HepG2 (cell line): Measurements from ENCODE around the gene PTPRH. TPM values are rescaled to one million over a fixed set of nuclear protein-coding genes. Genes with fewer than 3 reads are reported as not detected.

Experiments
- ARNTL ChIP-seq: sonication (generic); formaldehyde crosslinking; IDR thresholded peaks from 2 replicates; pipeline ENCODE4 v1.4.0; 2020; ENCODE audit warnings: mild to moderate bottlenecking, missing genetic modification reagents
- CTCF ChIP-seq: sonication (generic); formaldehyde crosslinking; IDR thresholded peaks from 2 replicates; pipeline ENCODE4 v1.5.0; 2020; ENCODE audit warnings: mild to moderate bottlenecking, missing genetic modification reagents, moderate library complexity
- DBP ChIP-seq: sonication (generic); formaldehyde crosslinking; IDR thresholded peaks from 2 replicates; pipeline ENCODE4 v1.4.0; 2020; ENCODE audit warnings: missing genetic modification reagents; ENCODE audit errors: not compliant biosample characterization
- DRAP1 ChIP-seq: IDR thresholded peaks from 2 replicates; pipeline ENCODE4 v1.6.1; 2016; ENCODE audit warnings: missing genetic modification reagents, missing compliant biosample characterization
- MATR3 ChIP-seq: sonication (generic); formaldehyde crosslinking; IDR thresholded peaks from 2 replicates; pipeline ENCODE4 v1.4.0; 2020; ENCODE audit warnings: missing genetic modification reagents
- MIER3 ChIP-seq: IDR thresholded peaks from 2 replicates; pipeline ENCODE4 v1.6.1; 2016; ENCODE audit warnings: missing compliant biosample characterization, borderline replicate concordance
- NPAS2 ChIP-seq: sonication (generic); formaldehyde crosslinking; IDR thresholded peaks from 2 replicates; pipeline ENCODE4 v1.8.0; 2022; ENCODE audit warnings: mild to moderate bottlenecking, missing genetic modification reagents, borderline replicate concordance
- PBX2 ChIP-seq: IDR thresholded peaks from 2 replicates; pipeline ENCODE4 v1.6.1; 2016; ENCODE audit warnings: control low read depth
- RBFOX2 ChIP-seq: fragments of 200-400 bp; formaldehyde crosslinking; IDR thresholded peaks from 2 replicates; pipeline ENCODE4 v1.6.1; 2017; ENCODE audit warnings: low read depth, mild to moderate bottlenecking, low read length
- RORA ChIP-seq: sonication (generic); formaldehyde crosslinking; IDR thresholded peaks from 2 replicates; pipeline ENCODE4 v1.5.0; 2020; ENCODE audit warnings: mild to moderate bottlenecking, missing genetic modification reagents, moderate library complexity
- SALL2 ChIP-seq: sonication (generic); formaldehyde crosslinking; IDR thresholded peaks from 2 replicates; pipeline ENCODE4 v1.8.1; 2023; ENCODE audit warnings: mild to moderate bottlenecking, missing genetic modification reagents, inconsistent platforms
- STAT6 ChIP-seq: sonication (generic); formaldehyde crosslinking; IDR thresholded peaks from 2 replicates; pipeline ENCODE4 v1.4.0; 2020; ENCODE audit warnings: missing genetic modification reagents, mild to moderate bottlenecking, borderline replicate concordance
- SYNCRIP ChIP-seq: fragments of 200-400 bp; formaldehyde crosslinking; IDR thresholded peaks from 2 replicates; pipeline ENCODE4 v1.6.1; 2018; ENCODE audit warnings: mild to moderate bottlenecking, low read depth, low read length; ENCODE audit not compliant: insufficient read depth
- THAP7 ChIP-seq: sonication (generic); formaldehyde crosslinking; IDR thresholded peaks from 2 replicates; pipeline ENCODE4 v1.8.1; 2023; ENCODE audit warnings: mild to moderate bottlenecking, missing genetic modification reagents
- ZBTB2 ChIP-seq: sonication (generic); formaldehyde crosslinking; IDR thresholded peaks from 2 replicates; pipeline ENCODE4 v1.8.0; 2022; ENCODE audit warnings: low read depth, missing genetic modification reagents
- ZC3H13 ChIP-seq: sonication (generic); formaldehyde crosslinking; IDR thresholded peaks from 2 replicates; pipeline ENCODE4 v1.8.1; 2023; ENCODE audit warnings: mild to moderate bottlenecking, missing genetic modification reagents, moderate library complexity
- ZFP36L2 ChIP-seq: sonication (generic); formaldehyde crosslinking; IDR thresholded peaks from 2 replicates; pipeline ENCODE4 v1.4.0; 2020; ENCODE audit warnings: missing genetic modification reagents
- ZNF34 ChIP-seq: sonication (generic); formaldehyde crosslinking; IDR thresholded peaks from 2 replicates; pipeline ENCODE4 v1.4.0; 2020; ENCODE audit warnings: mild to moderate bottlenecking, missing genetic modification reagents, borderline replicate concordance
- ZSCAN21 ChIP-seq: sonication (generic); formaldehyde crosslinking; IDR thresholded peaks from 2 replicates; pipeline ENCODE4 v1.8.0; 2022; ENCODE audit warnings: mild to moderate bottlenecking, missing genetic modification reagents, moderate library complexity, borderline replicate concordance
- polyA plus RNA-seq, 8 experiments: library from polyadenylated mRNA; depleted of rRNA in 3 of 8; stranded (reverse) in 7 of 8; unstranded in 1 of 8; fragments of >200 nt; fragmentation: Illumina TruSeq in 4 of 8; extraction: Trizol in 4 of 8; gene quantifications; 2 replicates each; pipeline versions ENCODE4 v1.2.1 to v1.2.3, GENCODE V29; 2011 to 2016; ENCODE audit warnings: low read depth in 4 of 8, missing spikeins in 1 of 8, mixed read lengths in 1 of 8; ENCODE audit not compliant: insufficient read depth in 1 of 8
- total RNA-seq, 5 experiments: library from RNA; depleted of rRNA; stranded (reverse); fragments of >200 nt; fragmentation: Illumina TruSeq; extraction: Trizol; gene quantifications; 2 replicates each; pipeline ENCODE4 v1.2.3, GENCODE V29; 2016; ENCODE audit warnings: low read depth in 1 of 5

Gene PTPRH
- total and polyA plus RNA-seq, 2 of the 13 experiments (the other 11 are each of a cell fraction or from before 2014, with no cell fraction given): 14.7 to 125 TPM

- TF ChIP-seq DBP (no peak), THAP7 (CRISPR knock-in tag) (no peak), CTCF (no peak), ZSCAN21 (peak; percentile 41; the same call in 1 of the 2 replicates), RBFOX2 (peak; percentile 51), PBX2 (no peak), NPAS2 (CRISPR knock-in tag) (no peak), ZFP36L2 (CRISPR knock-in tag) (no peak), ZNF34 (CRISPR knock-in tag) (no peak), SYNCRIP (no peak), SALL2 (CRISPR knock-in tag) (no peak), ZBTB2 (CRISPR knock-in tag) (no peak), ZC3H13 (peak; percentile 66; the same call in 1 of the 2 replicates), DRAP1 (CRISPR knock-in tag) (no peak), MIER3 (no peak), MATR3 (CRISPR knock-in tag) (no peak), ARNTL (CRISPR knock-in tag) (peak; percentile 21; the same call in 1 of the 2 replicates), STAT6 (CRISPR knock-in tag) (no peak), RORA (CRISPR knock-in tag) (no peak)
Measured at GRCh38 chr19:55179606-55180484, 29.5 kb downstream of the PTPRH start, which contains the start of gene SYT5 (continued).
